Smooth muscle cell (in vitro differentiated cells): ENCODE data around the gene CLK2. TPM values are rescaled to one million over a fixed set of nuclear protein-coding genes. Genes with fewer than 3 reads are reported as not detected.
"Not testable (repeated sequence)": the region's sequence is repeated elsewhere in the genome, so short reads cannot be mapped to it uniquely, and the experiment has no call there.

ENCODE experiments used
- DNase-seq: peaks from one replicate; lab custom pipeline; 2025; ENCODE audit not compliant: unreplicated experiment; lab: John Stamatoyannopoulos, UW
- H2AFZ ChIP-seq: fragments of 200-600 bp; sonication (generic); 2 replicates; pipeline ENCODE4 v1.6.0; 2016; ENCODE audit warnings: antibody characterized with exemption, low read depth, mild to moderate bottlenecking
- H3F3A ChIP-seq: fragments of 200-600 bp; sonication (generic); 2 replicates; pipeline ENCODE4 v1.6.0; 2017; ENCODE audit warnings: antibody characterized with exemption, low read depth
- H3K27ac ChIP-seq: fragments of 200-600 bp; sonication (generic); 2 replicates; pipeline ENCODE4 v1.5.1; 2016; ENCODE audit warnings: low read depth, mild to moderate bottlenecking
- H3K27me3 ChIP-seq: fragments of 200-600 bp; sonication (generic); 2 replicates; pipeline ENCODE4 v1.6.1; 2016; ENCODE audit warnings: low read depth, mild to moderate bottlenecking
- H3K36me3 ChIP-seq: fragments of 200-600 bp; sonication (generic); 2 replicates; pipeline ENCODE4 v1.5.1; 2016; ENCODE audit warnings: low read depth
- H3K4me1 ChIP-seq: fragments of 200-600 bp; sonication (generic); 2 replicates; pipeline ENCODE4 v1.5.1; 2016; ENCODE audit warnings: low read depth
- H3K4me2 ChIP-seq: fragments of 200-600 bp; sonication (generic); 2 replicates; pipeline ENCODE4 v1.6.0; 2016; ENCODE audit warnings: mild to moderate bottlenecking
- H3K4me3 ChIP-seq: fragments of 200-600 bp; sonication (generic); 2 replicates; pipeline ENCODE4 v1.5.1; 2016; ENCODE audit warnings: mild to moderate bottlenecking
- H3K79me2 ChIP-seq: fragments of 200-600 bp; sonication (generic); 2 replicates; pipeline ENCODE4 v1.6.0; 2016; ENCODE audit warnings: low read depth, mild to moderate bottlenecking
- H3K9ac ChIP-seq: fragments of 200-600 bp; sonication (generic); 2 replicates; pipeline ENCODE4 v1.6.0; 2016; ENCODE audit warnings: low read depth
- H3K9me3 ChIP-seq: fragments of 200-600 bp; sonication (generic); replicated peaks from 2 replicates; pipeline ENCODE4 v1.5.1; 2016; ENCODE audit warnings: low read depth
- H4K20me1 ChIP-seq: fragments of 200-600 bp; sonication (generic); 2 replicates; pipeline ENCODE4 v1.6.0; 2016; ENCODE audit warnings: low read depth
- CTCF ChIP-seq: fragments of 200-600 bp; sonication (generic); IDR thresholded peaks from 2 replicates; pipeline ENCODE4 v1.5.1; 2017; ENCODE audit warnings: borderline replicate concordance, mild to moderate bottlenecking, antibody characterized with exemption; ENCODE audit not compliant: insufficient read depth, poor library complexity, severe bottlenecking
- WGBS: methylation state at CpG from one replicate; pipeline ENCODE4 v1.1.7; 2016; ENCODE audit warnings: low lambda C conversion rate; 5-methylcytosine and 5-hydroxymethylcytosine counted together
- polyA plus RNA-seq: library from polyadenylated mRNA; unstranded; fragments of >200 nt; fragmentation: Nextera tagmentation; extraction: Ambion mirVana; gene quantifications from 2 replicates; pipeline ENCODE4 v1.2.1, GENCODE V29; 2016
- total RNA-seq: library from RNA; depleted of rRNA; stranded (reverse); fragments of >200 nt; gene quantifications from 2 replicates; pipeline ENCODE4 v1.2.3, GENCODE V29; 2014

CLK2 gene
- total and polyA plus RNA-seq, 2 experiments from 2014 or later, result 23.5 to 23.6 TPM

- no peaks in the 10 kb centered on the region for H4K20me1 ChIP-seq
- no peak overlapping the region for H2AFZ ChIP-seq
Observed at GRCh38 chr1:155247667-155248553, 25.4 kb downstream of the CLK2 start.

GRCh38 chr1:155246796-155247195 lies 26.5 kb downstream of the CLK2 start:
- not testable (repeated sequence) for H3K79me2 ChIP-seq, H4K20me1 ChIP-seq, H3K4me3 ChIP-seq, H3K9ac ChIP-seq, H3K4me2 ChIP-seq, H3K4me1 ChIP-seq, H3K9me3 ChIP-seq, H3K36me3 ChIP-seq, DNase-seq, H2AFZ ChIP-seq, H3K27ac ChIP-seq, H3K27me3 ChIP-seq
- peaks cover 12% of the 10 kb centered on the region for H3F3A ChIP-seq
- WGBS, result 94% methylated on average over 3 of the region's 3 CpGs

More at GRCh38 chr1:155247667-155248553, 25.4 kb downstream of the CLK2 start:
- Histone ChIP-seq H3K27ac (no peak overlapping the region), H3K79me2 (no peaks in the 10 kb centered on the region), H3K4me2 (no peak overlapping the region), H3K36me3 (no peaks in the 10 kb centered on the region), H3K9me3 (no peaks in the 10 kb centered on the region), H3K4me1 (no peaks in the 10 kb centered on the region), H3K4me3 (no peak overlapping the region), H3K9ac (no peak overlapping the region), H3F3A (peaks cover 12% of the 10 kb centered on the region), H3K27me3 (no peaks in the 10 kb centered on the region)
- no peak for TF ChIP-seq CTCF
- WGBS, result 97% methylated on average over 26 of the region's 26 CpGs
- DNase-seq, result no peak

DNA sequence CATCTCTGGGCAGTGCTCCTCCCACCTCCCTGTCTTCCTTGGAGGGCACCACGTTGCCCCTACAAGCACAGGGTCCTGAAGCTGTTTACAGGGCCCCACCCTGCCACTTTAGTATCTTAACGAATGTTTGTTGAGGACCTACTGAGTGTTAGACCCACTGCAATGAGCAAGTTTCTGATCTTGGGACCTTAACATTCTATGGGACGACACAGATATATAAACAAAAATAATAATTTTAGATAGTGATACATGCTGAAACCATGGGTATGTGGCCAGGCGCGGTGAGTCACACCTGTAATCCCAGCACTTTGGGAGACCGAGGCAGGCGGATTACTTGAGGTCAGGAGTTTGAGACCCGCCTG lies 28.2 kb downstream of the CLK2 start:
- TF ChIP-seq CTCF, result no peak
- no peaks in the 10 kb centered on the region for H3K4me1 ChIP-seq
- H3K27me3 ChIP-seq, result no peaks in the 10 kb centered on the region
- WGBS, result 50% methylated on average over 8 of the region's 8 CpGs
- peaks cover 12% of the 10 kb centered on the region for H3F3A ChIP-seq
- peak overlapping the region; percentile 4 for H3K9ac ChIP-seq
- peak overlapping the region; percentile 82 for H3K4me2 ChIP-seq
- DNase-seq, result no peak
- peak overlapping the region; percentile 59 for H3K4me3 ChIP-seq
- peak overlapping the region; percentile 79 for H3K27ac ChIP-seq
- H3K9me3 ChIP-seq, result no peaks in the 10 kb centered on the region
- H3K79me2 ChIP-seq, result no peaks in the 10 kb centered on the region
- no peaks in the 10 kb centered on the region for H4K20me1 ChIP-seq
- peak overlapping the region; percentile 82 for H2AFZ ChIP-seq
- H3K36me3 ChIP-seq, result no peaks in the 10 kb centered on the region

DNA sequence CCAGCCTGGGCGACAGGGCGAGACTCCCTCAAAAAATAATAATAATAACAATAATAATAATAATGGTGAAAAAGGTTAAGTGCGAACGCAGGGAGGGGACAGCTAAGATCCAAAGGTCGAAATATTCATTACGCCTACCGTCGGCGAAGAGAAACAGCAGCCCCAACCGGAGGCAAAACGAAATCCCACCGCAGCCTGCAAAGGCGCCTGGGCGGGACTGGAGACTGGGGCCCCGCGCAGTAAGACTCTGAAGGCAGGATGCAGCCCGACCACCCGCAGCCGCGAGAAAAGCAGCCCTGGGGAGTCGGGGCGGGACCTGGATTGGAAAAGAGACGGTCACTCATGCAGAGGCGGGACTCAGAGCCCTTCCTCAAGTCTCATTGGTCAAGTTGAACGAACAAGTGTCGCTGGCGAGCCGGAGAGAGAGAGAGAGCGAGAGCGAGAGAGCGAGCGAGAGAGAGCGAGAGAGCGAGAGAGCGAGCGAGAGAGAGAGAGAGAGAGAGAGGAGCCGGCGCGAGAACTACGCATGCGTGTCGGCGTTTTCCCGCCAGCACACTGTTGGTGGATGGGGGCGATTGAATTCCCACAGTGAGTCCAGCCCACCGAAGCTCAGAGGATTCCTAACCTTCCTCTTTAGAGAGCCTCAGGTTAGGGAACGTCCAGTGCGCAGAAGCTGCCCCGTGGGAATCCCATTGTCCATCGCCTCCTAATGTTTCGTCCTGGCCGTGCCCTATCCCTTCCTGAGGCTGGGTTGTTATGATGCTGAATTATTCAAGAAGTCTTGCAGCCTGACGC lies 28.7 kb downstream of the CLK2 start:
- Histone ChIP-seq H3K27me3 (no peaks in the 10 kb centered on the region), H3F3A (peaks cover 12% of the 10 kb centered on the region), H3K4me1 (no peaks in the 10 kb centered on the region), H3K36me3 (no peaks in the 10 kb centered on the region), H3K9ac (peak overlapping the region; percentile 20), H3K27ac (peak overlapping the region; percentile 79), H3K4me2 (peak overlapping the region; percentile 87), H3K4me3 (peak overlapping the region; percentile 59), H3K79me2 (no peaks in the 10 kb centered on the region), H4K20me1 (no peaks in the 10 kb centered on the region), H2AFZ (peak overlapping the region; percentile 82), H3K9me3 (no peaks in the 10 kb centered on the region)
- WGBS, result under 1% methylated on average over 52 of the region's 53 CpGs
- DNase-seq, result peak; percentile 88
- TF ChIP-seq CTCF, result peak; percentile 38
